Placental pericyte (primary cell): ENCODE data around the gene ABCC2. TPM values are rescaled to one million over a fixed set of nuclear protein-coding genes. Genes with fewer than 3 reads are reported as not detected.

Experiments used
- total RNA-seq: library from RNA; depleted of rRNA; stranded (reverse); fragments of >200 nt; gene quantifications from 2 replicates; pipeline ENCODE4 v1.2.3, GENCODE V29; 2012

ABCC2 gene
- 0.22 and 1.0 TPM in 2 replicates for total RNA-seq

GRCh38 chr10:99782447-99783286 is at the start of gene ABCC2:
ABCC2 (plus strand) TSS chr10:99782640; CDS start chr10:99782845, 205 bp downstream.

Other genes with a start within 250 kb of the ABCC2 start
- gene NKX2-3, start 249.7 kb upstream of the ABCC2 start, total RNA-seq: not detected in 2 replicates
- 16.4 and 18.2 TPM in 2 replicates for gene SLC25A28, start 162.2 kb upstream of the ABCC2 start, total RNA-seq
- gene ENTPD7, start 123.1 kb upstream of the ABCC2 start, total RNA-seq: 43.1 and 75.7 TPM in 2 replicates
- gene COX15, start 50.5 kb upstream of the ABCC2 start, total RNA-seq: 33.7 and 39.7 TPM in 2 replicates
- gene CUTC, start 50.4 kb upstream of the ABCC2 start, total RNA-seq: 8.5 and 12.2 TPM in 2 replicates
- gene DNMBP, start 227.3 kb downstream of the ABCC2 start, total RNA-seq: 26.3 and 93.5 TPM in 2 replicates